ENCODE results near the gene AGAP2.
"Not testable (repeated sequence)": the region's sequence is repeated elsewhere in the genome, so short reads cannot be mapped to it uniquely, and the experiment has no call there.

Gene AGAP2

GRCh38 chr12:57738661-57739237 is at the start of gene AGAP2:
TSS of gene AGAP2 (minus strand) at chr12:57738742. CDS start at chr12:57738246, 496 bp downstream.
- no peak for DNase-seq (ENCODE audit: low read depth in 2 of 2)

GRCh38 chr12:57783861-57784260 is 45.3 kb upstream of the AGAP2 start:
- no peak for DNase-seq (ENCODE audit: low read depth in 2 of 2)

GRCh38 chr12:57783466-57783801 is 44.9 kb upstream of the AGAP2 start:
- no peak for DNase-seq (ENCODE audit: low read depth in 2 of 2)

- DNase-seq (ENCODE audit: low read depth in 2 of 2) = peak; percentile 94 to 97
Measured at GRCh38 chr12:57782608-57783465, 44.3 kb upstream of the AGAP2 start, which contains the start of gene TSFM. TSS of gene TSFM (plus strand) at chr12:57782787. CDS start at chr12:57782802, 15 bp downstream.

GRCh38 chr12:57782243-57782607 is 43.7 kb upstream of the AGAP2 start:
- no peak for DNase-seq (ENCODE audit: low read depth in 2 of 2)

- no peak for DNase-seq (ENCODE audit: low read depth in 2 of 2)
Measured at GRCh38 chr12:57781801-57782200, 43.3 kb upstream of the AGAP2 start.

- DNase-seq (ENCODE audit: low read depth in 2 of 2) = no peak
Measured at GRCh38 chr12:57781244-57781643, 42.7 kb upstream of the AGAP2 start.

- DNase-seq (ENCODE audit: low read depth in 2 of 2) = no peak
Measured at GRCh38 chr12:57780284-57780897, 41.8 kb upstream of the AGAP2 start.

GRCh38 chr12:57779736-57780135 is 41.2 kb upstream of the AGAP2 start:
- DNase-seq (ENCODE audit: low read depth in 2 of 2) = no peak

GRCh38 chr12:57777911-57778310 is 39.4 kb upstream of the AGAP2 start:
- DNase-seq (ENCODE audit: low read depth in 2 of 2) = no peak

GRCh38 chr12:57777367-57777766 is 38.8 kb upstream of the AGAP2 start:
- DNase-seq (ENCODE audit: low read depth in 2 of 2) = no peak

GRCh38 chr12:57776247-57776587 is 37.7 kb upstream of the AGAP2 start:
- no peak for DNase-seq (ENCODE audit: low read depth in 2 of 2)

- DNase-seq (ENCODE audit: low read depth in 2 of 2) = no peak
Measured at GRCh38 chr12:57775563-57776246, 37.2 kb upstream of the AGAP2 start.

- no peak for DNase-seq (ENCODE audit: low read depth in 2 of 2)
Measured at GRCh38 chr12:57775044-57775443, 36.5 kb upstream of the AGAP2 start.

GRCh38 chr12:57774634-57775033 is 36.1 kb upstream of the AGAP2 start:
- DNase-seq (ENCODE audit: low read depth in 2 of 2) = not testable (repeated sequence)

- DNase-seq (ENCODE audit: low read depth in 2 of 2) = peak in 1 of 2 experiments; percentile 41
Measured at GRCh38 chr12:57772429-57773322, 34.1 kb upstream of the AGAP2 start, which contains the start of gene EEF1AKMT3. TSS of gene EEF1AKMT3 (plus strand) at chr12:57772614. CDS start at chr12:57772725, 111 bp downstream.

GRCh38 chr12:57771873-57772428 is 33.4 kb upstream of the AGAP2 start, which contains the start of gene METTL1:
TSS of gene METTL1 (minus strand) at chr12:57772105. CDS start at chr12:57772083, 22 bp downstream.
- DNase-seq (ENCODE audit: low read depth in 2 of 2) = peak; percentile 90 to 93

GRCh38 chr12:57771236-57771872 is 32.8 kb upstream of the AGAP2 start:
- DNase-seq (ENCODE audit: low read depth in 2 of 2) = peak; percentile 83 to 96

GRCh38 chr12:57770734-57771133 is 32.2 kb upstream of the AGAP2 start:
- no peak for DNase-seq (ENCODE audit: low read depth in 2 of 2)

- no peak for DNase-seq (ENCODE audit: low read depth in 2 of 2)
Measured at GRCh38 chr12:57769594-57769993, 31.1 kb upstream of the AGAP2 start.

Data from stimulated activated CD4-positive, alpha-beta T cell treated with anti-CD3 and anti-CD28 coated beads, Interleukin-12 subunit alpha, Interleukin-12 subunit beta, amount 100 ng/mL, for 24 hours (primary cell).